Measurements from ENCODE around the gene ITGBL1.

Gene ITGBL1

DNA sequence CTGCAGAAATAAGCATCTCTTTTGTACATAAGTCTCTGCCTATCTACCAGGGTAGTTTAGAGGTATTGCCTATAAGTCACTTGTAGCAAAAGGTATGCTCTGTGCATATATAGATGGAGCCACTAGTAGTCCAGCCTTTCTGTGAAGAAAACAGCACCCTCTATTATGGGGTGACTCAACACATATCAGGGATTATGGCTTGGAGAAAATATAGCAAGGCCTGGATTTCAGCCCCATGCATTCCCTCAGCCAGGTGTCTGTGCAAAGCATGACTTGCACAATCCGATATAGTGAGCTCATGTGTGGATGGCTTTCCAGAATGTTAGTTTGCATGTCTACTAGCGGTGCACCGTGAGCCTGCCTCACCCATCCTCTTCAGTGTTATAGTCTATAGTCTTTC lies 22.7 kb upstream of the ITGBL1 start:
- Histone ChIP-seq H3K27me3 (ENCODE audit: insufficient read depth, poor library complexity, severe bottlenecking) (no peaks in the 10 kb centered on the region), H3K36me3 (ENCODE audit: low read depth) (no peaks in the 10 kb centered on the region), H3K27ac (ENCODE audit: poor library complexity, severe bottlenecking) (no peak overlapping the region), H3K4me3 (ENCODE audit: severe bottlenecking) (no peak overlapping the region), H3K4me1 (ENCODE audit: insufficient read depth, poor library complexity, severe bottlenecking) (no peaks in the 10 kb centered on the region), H3K9me3 (ENCODE audit: severe bottlenecking) (no peaks in the 10 kb centered on the region)
- TF ChIP-seq, protein P1, sequence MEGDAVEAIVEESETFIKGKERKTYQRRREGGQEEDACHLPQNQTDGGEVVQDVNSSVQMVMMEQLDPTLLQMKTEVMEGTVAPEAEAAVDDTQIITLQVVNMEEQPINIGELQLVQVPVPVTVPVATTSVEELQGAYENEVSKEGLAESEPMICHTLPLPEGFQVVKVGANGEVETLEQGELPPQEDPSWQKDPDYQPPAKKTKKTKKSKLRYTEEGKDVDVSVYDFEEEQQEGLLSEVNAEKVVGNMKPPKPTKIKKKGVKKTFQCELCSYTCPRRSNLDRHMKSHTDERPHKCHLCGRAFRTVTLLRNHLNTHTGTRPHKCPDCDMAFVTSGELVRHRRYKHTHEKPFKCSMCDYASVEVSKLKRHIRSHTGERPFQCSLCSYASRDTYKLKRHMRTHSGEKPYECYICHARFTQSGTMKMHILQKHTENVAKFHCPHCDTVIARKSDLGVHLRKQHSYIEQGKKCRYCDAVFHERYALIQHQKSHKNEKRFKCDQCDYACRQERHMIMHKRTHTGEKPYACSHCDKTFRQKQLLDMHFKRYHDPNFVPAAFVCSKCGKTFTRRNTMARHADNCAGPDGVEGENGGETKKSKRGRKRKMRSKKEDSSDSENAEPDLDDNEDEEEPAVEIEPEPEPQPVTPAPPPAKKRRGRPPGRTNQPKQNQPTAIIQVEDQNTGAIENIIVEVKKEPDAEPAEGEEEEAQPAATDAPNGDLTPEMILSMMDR (IDR thresholded peaks at IDR 0.05; ENCODE audit: poor library complexity, severe bottlenecking), result no peak
- ATAC-seq (ENCODE audit: low read depth), result peak; percentile 48; the same call in 2 of the 3 replicates
- DNase-seq (ENCODE audit: low spot score), result no peak

DNA sequence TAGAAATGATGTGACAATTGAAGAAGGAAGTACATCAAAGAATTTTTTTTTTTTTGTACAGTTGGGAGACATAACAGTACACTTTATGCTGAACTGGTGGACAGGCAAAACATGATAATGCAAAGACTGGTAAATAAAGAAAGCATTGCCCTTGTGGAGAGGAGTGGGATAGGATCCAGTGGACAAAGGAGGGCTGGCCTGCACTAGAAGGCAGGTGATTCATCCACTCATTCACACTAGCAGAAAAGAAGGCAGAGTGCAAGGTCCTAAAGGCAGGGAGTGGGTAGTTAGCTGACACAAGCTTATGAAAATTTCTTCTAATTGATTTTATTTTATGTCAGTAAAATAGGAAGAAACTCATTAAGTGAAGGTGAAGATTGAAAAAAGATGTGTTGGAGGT lies 18.6 kb upstream of the ITGBL1 start:
- Histone ChIP-seq H3K9me3 (ENCODE audit: severe bottlenecking) (no peaks in the 10 kb centered on the region), H3K36me3 (ENCODE audit: low read depth) (no peaks in the 10 kb centered on the region), H3K27ac (ENCODE audit: poor library complexity, severe bottlenecking) (no peak overlapping the region), H3K4me1 (ENCODE audit: insufficient read depth, poor library complexity, severe bottlenecking) (no peaks in the 10 kb centered on the region), H3K4me3 (ENCODE audit: severe bottlenecking) (no peak overlapping the region), H3K27me3 (ENCODE audit: insufficient read depth, poor library complexity, severe bottlenecking) (no peaks in the 10 kb centered on the region)
- TF ChIP-seq, protein P1 (IDR thresholded peaks at IDR 0.05; ENCODE audit: poor library complexity, severe bottlenecking), result no peak
- DNase-seq (ENCODE audit: low spot score) (no peak), ATAC-seq (ENCODE audit: low read depth) (peak; percentile 50; the same call in 1 of the 3 replicates)

DNA sequence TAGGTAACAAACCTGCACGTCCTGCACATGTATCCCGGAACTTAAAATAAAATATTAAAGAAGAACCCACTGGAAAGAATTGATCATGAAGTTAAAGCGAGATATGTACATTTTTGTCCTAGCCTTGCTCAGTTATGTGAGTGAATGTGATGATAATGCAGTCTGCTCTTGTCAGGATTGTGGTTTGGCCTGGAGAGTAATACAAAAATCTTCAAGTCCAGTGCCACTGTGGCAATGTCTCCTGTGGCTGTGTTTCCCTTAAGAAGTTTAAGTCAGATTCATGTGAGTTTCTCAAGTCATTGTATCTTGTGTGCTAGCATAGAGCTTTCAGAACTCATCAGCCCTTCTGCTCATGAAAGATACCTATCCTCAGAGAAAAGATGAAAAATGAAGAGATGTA lies 18.0 kb upstream of the ITGBL1 start:
- Histone ChIP-seq H3K27ac (ENCODE audit: poor library complexity, severe bottlenecking) (no peak overlapping the region), H3K4me1 (ENCODE audit: insufficient read depth, poor library complexity, severe bottlenecking) (no peaks in the 10 kb centered on the region), H3K27me3 (ENCODE audit: insufficient read depth, poor library complexity, severe bottlenecking) (no peaks in the 10 kb centered on the region), H3K36me3 (ENCODE audit: low read depth) (no peaks in the 10 kb centered on the region), H3K9me3 (ENCODE audit: severe bottlenecking) (no peaks in the 10 kb centered on the region), H3K4me3 (ENCODE audit: severe bottlenecking) (no peak overlapping the region)
- TF ChIP-seq, protein P1 (IDR thresholded peaks at IDR 0.05; ENCODE audit: poor library complexity, severe bottlenecking), result no peak
- no peak for DNase-seq (ENCODE audit: low spot score)
- no peak for ATAC-seq (ENCODE audit: low read depth)

DNA sequence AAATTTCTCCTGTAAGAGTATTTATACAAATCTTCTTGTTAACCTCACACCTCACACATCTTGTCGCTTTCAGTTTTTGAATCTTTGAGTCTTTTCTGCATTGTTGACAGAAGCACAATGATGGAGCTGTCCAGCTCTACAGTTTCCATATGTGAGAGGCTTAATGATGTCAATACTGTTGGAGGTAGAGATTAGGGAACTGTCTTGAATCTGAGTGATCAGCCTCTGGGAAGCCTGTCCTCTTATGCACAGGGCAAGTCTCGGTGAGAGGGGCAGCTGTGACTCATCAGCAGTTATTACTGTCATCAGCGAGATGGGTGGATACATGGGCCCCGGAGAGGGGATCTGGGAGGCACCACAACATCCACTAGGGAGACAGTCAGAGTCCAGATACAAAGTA lies 4.6 kb upstream of the ITGBL1 start:
- ATAC-seq (ENCODE audit: low read depth) (no peak), DNase-seq (ENCODE audit: low spot score) (no peak)
- Histone ChIP-seq H3K27me3 (ENCODE audit: insufficient read depth, poor library complexity, severe bottlenecking) (no peaks in the 10 kb centered on the region), H3K4me1 (ENCODE audit: insufficient read depth, poor library complexity, severe bottlenecking) (peaks cover 33% of the 10 kb centered on the region), H3K36me3 (ENCODE audit: low read depth) (no peaks in the 10 kb centered on the region; the same call in 1 of the 2 replicates), H3K4me3 (ENCODE audit: severe bottlenecking) (no peak overlapping the region), H3K9me3 (ENCODE audit: severe bottlenecking) (no peaks in the 10 kb centered on the region), H3K27ac (ENCODE audit: poor library complexity, severe bottlenecking) (peak overlapping the region; percentile 98)
- TF ChIP-seq, protein P1 (IDR thresholded peaks at IDR 0.05; ENCODE audit: poor library complexity, severe bottlenecking), result no peak

DNA sequence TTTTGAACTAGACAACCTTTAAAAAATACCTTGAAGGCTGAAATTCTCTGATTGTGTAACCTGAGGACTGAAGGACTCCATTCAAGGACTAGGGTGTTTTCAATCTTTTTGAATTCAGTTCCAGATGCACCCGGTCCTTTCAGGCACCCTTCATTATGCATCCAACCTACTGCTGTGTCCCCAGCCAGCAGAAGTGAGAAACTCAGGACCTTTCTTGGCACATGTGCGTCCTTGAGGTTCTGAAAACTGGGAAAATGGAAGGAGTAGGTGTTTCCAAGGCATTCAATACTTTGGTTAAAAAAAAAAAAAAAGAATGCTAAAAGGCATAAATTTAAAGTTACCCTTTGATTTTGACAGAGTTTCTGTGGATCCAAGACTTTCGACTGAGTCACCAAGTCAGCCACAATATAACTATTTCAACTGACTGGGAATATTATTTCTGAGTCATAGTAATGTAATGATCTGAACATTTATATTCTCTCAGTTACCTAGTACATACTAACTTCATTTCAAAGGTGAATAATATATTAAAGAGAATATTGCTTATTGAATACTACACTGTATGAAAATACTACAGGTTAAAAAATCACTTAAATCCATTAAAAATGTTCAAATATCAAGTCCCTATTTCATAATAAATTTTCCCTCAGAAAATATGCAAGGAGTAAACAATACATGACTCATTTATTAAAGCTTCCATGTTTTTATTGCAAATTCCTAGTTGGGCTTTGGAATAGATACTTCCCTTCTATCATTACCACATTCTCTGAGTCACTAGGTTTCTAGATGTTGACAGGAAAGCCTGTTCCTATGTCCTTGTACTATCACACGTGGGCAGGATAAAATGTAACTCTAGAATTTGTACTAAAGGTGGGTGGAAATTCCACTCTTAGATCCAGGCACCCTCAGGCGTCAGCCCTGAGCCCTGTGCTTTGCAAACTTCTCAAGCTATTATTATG lies 2.4 kb upstream of the ITGBL1 start:
- DNase-seq (ENCODE audit: low spot score) (peak; percentile 66), ATAC-seq (ENCODE audit: low read depth) (peak; percentile 74)
- H3K9me3 ChIP-seq (ENCODE audit: severe bottlenecking), result no peaks in the 10 kb centered on the region
- H3K4me3 ChIP-seq (ENCODE audit: severe bottlenecking), result no peak overlapping the region
- H3K27ac ChIP-seq (ENCODE audit: poor library complexity, severe bottlenecking), result peak overlapping the region; percentile 98
- peaks cover 51% of the 10 kb centered on the region for H3K4me1 ChIP-seq (ENCODE audit: insufficient read depth, poor library complexity, severe bottlenecking)
- H3K27me3 ChIP-seq (ENCODE audit: insufficient read depth, poor library complexity, severe bottlenecking), result no peaks in the 10 kb centered on the region
- TF ChIP-seq, protein P1 (IDR thresholded peaks at IDR 0.05; ENCODE audit: poor library complexity, severe bottlenecking), result no peak
- no peaks in the 10 kb centered on the region; the same call in 1 of the 2 replicates for H3K36me3 ChIP-seq (ENCODE audit: low read depth)
